RPMI7951 (cell line): ENCODE data around the gene ADGRL3. TPM values are rescaled to one million over a fixed set of nuclear protein-coding genes. Genes with fewer than 3 reads are reported as not detected.
"Not testable (repeated sequence)": the region's sequence is repeated elsewhere in the genome, so short reads cannot be mapped to it uniquely, and the experiment has no call there.

Experiments used
- DNase-seq: peaks from one replicate; pipeline ENCODE4 v3.0.0-alpha.2; 2012; ENCODE audit warnings: low read depth
- total RNA-seq: library from RNA; depleted of rRNA; stranded (reverse); fragments of >200 nt; shearing (Covaris generic); gene quantifications from 2 replicates; pipeline ENCODE4 v1.2.3, GENCODE V29; 2014

ADGRL3 gene
- total RNA-seq, 1 experiment from 2014 or later, result not detected

GRCh38 chr4:61890321-61890720, 690.2 kb downstream of the ADGRL3 start:
- no peak for DNase-seq

GRCh38 chr4:61891953-61892352, 691.8 kb downstream of the ADGRL3 start:
- DNase-seq, result no peak

- no peak for DNase-seq
Measured at GRCh38 chr4:61896634-61897033, 696.5 kb downstream of the ADGRL3 start.

- no peak for DNase-seq
Measured at GRCh38 chr4:61909031-61909430, 708.9 kb downstream of the ADGRL3 start.

- no peak for DNase-seq
Measured at GRCh38 chr4:61911313-61911756, 711.2 kb downstream of the ADGRL3 start.

- no peak for DNase-seq
Measured at GRCh38 chr4:61913619-61914018, 713.5 kb downstream of the ADGRL3 start.

- no peak for DNase-seq
Measured at GRCh38 chr4:61915501-61915900, 715.4 kb downstream of the ADGRL3 start.

GRCh38 chr4:61918507-61918906, 718.4 kb downstream of the ADGRL3 start:
- no peak for DNase-seq

GRCh38 chr4:61918987-61919386, 718.9 kb downstream of the ADGRL3 start:
- no peak for DNase-seq

GRCh38 chr4:61919561-61919960, 719.4 kb downstream of the ADGRL3 start:
- no peak for DNase-seq

GRCh38 chr4:61921920-61922319, 721.8 kb downstream of the ADGRL3 start:
- DNase-seq, result no peak

GRCh38 chr4:61922766-61923165, 722.6 kb downstream of the ADGRL3 start:
- DNase-seq, result no peak

- no peak for DNase-seq
Measured at GRCh38 chr4:61923179-61923578, 723.1 kb downstream of the ADGRL3 start.

- no peak for DNase-seq
Measured at GRCh38 chr4:61924131-61924530, 724.0 kb downstream of the ADGRL3 start.

GRCh38 chr4:61933527-61933926, 733.4 kb downstream of the ADGRL3 start:
- no peak for DNase-seq

- DNase-seq, result no peak
Measured at GRCh38 chr4:61934198-61934597, 734.1 kb downstream of the ADGRL3 start.

- no peak for DNase-seq
Measured at GRCh38 chr4:61938250-61938846, 738.2 kb downstream of the ADGRL3 start.

- DNase-seq, result no peak
Measured at GRCh38 chr4:61950625-61951024, 750.5 kb downstream of the ADGRL3 start.

GRCh38 chr4:61953386-61953785, 753.3 kb downstream of the ADGRL3 start:
- DNase-seq, result no peak

- DNase-seq, result no peak
Measured at GRCh38 chr4:61958591-61958990, 758.5 kb downstream of the ADGRL3 start.

- no peak for DNase-seq
Measured at GRCh38 chr4:61959087-61959486, 759.0 kb downstream of the ADGRL3 start.

GRCh38 chr4:61984260-61984909, 784.3 kb downstream of the ADGRL3 start:
- no peak for DNase-seq

- DNase-seq, result no peak
Measured at GRCh38 chr4:61985426-61985825, 785.3 kb downstream of the ADGRL3 start.

- not testable (repeated sequence) for DNase-seq
Measured at GRCh38 chr4:61986929-61987328, 786.8 kb downstream of the ADGRL3 start.
